NCI-H748 treated with DMSO at 0.1 percent for 48 hours (cell line): Measurements from ENCODE around the gene HEXD.
"Not testable (repeated sequence)": the region's sequence is repeated elsewhere in the genome, so short reads cannot be mapped to it uniquely, and the experiment has no call there.

ENCODE experiments used
- DNase-seq: peaks from one replicate; lab custom pipeline; 2025; lab: John Stamatoyannopoulos, UW

The HEXD gene

GRCh38 chr17:82458179-82458884 is 40.2 kb downstream of the HEXD start, which contains the start of gene NARF:
NARF (plus strand) TSS chr17:82458741; CDS start chr17:82458804, 63 bp downstream.
- peak; percentile 98 for DNase-seq

- no peak for DNase-seq
These were observed 40.8 kb downstream of the HEXD start for GRCh38 chr17:82458885-82459424.

GRCh38 chr17:82459936-82460335 is 41.8 kb downstream of the HEXD start:
- DNase-seq = not testable (repeated sequence)

- no peak for DNase-seq
These were observed 43.8 kb downstream of the HEXD start for GRCh38 chr17:82461827-82462524.

- no peak for DNase-seq
These were observed 45.2 kb downstream of the HEXD start for GRCh38 chr17:82463391-82463790.

- DNase-seq = no peak
These were observed 45.9 kb downstream of the HEXD start for GRCh38 chr17:82463925-82464566.

- DNase-seq = no peak
These were observed 46.4 kb downstream of the HEXD start for GRCh38 chr17:82464567-82464929.

- no peak for DNase-seq
These were observed 47.0 kb downstream of the HEXD start for GRCh38 chr17:82465023-82465603.

GRCh38 chr17:82468692-82469091 is 50.5 kb downstream of the HEXD start:
- DNase-seq = no peak

- DNase-seq = no peak
These were observed 51.9 kb downstream of the HEXD start for GRCh38 chr17:82470065-82470464.

GRCh38 chr17:82474223-82475010 is 56.3 kb downstream of the HEXD start:
- DNase-seq = no peak

GRCh38 chr17:82475458-82475857 is 57.3 kb downstream of the HEXD start:
- no peak for DNase-seq

GRCh38 chr17:82477934-82478333 is 59.8 kb downstream of the HEXD start:
- DNase-seq = no peak

- no peak for DNase-seq
These were observed 61.5 kb downstream of the HEXD start for GRCh38 chr17:82479602-82480001.

GRCh38 chr17:82480318-82480717 is 62.2 kb downstream of the HEXD start:
- DNase-seq = no peak

GRCh38 chr17:82483204-82483660 is 65.1 kb downstream of the HEXD start:
- DNase-seq = no peak

- no peak for DNase-seq
These were observed 65.7 kb downstream of the HEXD start for GRCh38 chr17:82483836-82484235.

- no peak for DNase-seq
These were observed 68.3 kb downstream of the HEXD start for GRCh38 chr17:82486231-82487094.

GRCh38 chr17:82487910-82488309 is 69.8 kb downstream of the HEXD start:
- no peak for DNase-seq

- DNase-seq = no peak
These were observed 71.0 kb downstream of the HEXD start for GRCh38 chr17:82489117-82489516.
